Activated CD8-positive, alpha-beta memory T cell treated with anti-CD3 and anti-CD28 coated beads, Interleukin-2, amount 50 U/mL, for 24 hours (primary cell): ENCODE results near the gene RFTN1.

Experiments
- DNase-seq: peaks from one replicate; pipeline ENCODE4 v3.0.0-alpha.2; 2020; ENCODE audit errors: extremely low read depth

The RFTN1 gene

DNA sequence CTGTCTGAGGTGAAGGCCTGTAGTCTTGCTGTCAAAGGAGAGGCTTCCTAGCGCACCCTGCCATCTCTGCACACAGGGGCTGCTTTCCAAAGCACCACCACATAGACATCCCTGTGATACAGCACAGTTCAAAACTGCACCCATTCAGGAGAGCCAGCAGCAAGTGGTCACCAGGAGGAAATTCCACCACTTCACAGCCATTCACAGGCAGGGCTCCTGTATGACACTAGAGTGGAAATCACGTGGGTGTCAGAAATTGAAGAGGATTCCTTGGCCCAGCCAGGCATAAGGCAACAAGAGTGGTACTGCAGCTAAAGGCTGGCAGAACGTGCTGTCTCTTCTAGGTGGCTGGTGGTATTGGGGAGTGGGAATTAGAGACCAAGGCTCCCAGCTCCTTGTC lies 102.8 kb downstream of the RFTN1 start:
- no peak for DNase-seq

DNA sequence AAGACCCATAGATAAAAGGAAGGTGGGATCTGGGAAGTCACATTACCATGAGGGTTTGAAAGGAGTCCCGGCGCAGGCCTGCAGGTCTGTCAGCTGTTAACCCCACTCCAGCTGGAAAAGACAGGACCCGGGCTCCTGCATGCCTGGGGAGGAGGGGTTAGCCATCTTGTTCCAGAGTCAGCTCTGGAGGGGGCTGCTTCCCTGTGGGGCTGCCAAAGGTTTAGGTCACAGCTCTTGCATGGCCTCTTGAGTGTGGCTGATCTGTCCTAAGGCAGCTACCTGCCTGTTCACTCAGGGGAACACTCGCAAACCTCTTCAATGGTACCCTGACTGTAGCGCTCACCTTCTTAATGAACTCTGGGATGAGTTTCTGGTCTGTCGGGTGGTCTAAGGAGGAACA lies 104.5 kb downstream of the RFTN1 start:
- no peak for DNase-seq

DNA sequence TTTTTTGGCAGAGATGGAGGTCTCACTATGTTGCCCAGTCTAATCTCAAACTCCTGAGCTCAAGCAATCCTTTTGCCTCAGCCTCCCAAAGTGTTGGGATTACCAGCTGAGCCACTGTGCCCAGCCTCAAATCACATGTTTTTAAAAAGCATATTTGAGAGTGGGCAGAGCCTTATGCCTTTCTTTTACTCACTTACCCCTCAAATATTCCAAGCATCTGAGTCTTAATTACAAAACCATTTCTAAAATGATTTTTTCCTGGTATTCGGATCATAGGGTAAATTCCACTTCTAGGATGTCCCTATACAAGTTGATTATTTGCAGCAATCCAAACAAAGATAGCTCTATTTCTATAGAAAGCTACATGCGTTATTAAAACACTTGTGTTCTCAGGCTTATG lies 106.1 kb downstream of the RFTN1 start:
- no peak for DNase-seq

DNA sequence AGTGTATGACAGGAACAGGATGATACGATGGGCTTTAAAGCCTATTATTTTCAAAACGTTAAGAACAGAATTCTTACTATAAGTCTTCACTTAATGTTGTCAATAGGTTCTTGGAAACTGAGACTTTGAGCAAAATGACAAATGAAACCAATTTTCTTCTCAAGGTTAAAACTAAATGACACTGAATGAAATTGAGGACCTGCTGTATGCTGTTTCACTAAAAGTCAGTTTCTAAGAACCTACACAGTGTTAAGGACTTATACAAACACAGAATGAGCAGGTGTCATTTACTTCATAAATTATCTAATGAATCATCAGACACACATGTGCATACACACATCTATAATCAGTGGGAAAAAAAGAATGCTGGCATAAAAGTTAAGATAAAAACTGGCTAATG lies 106.9 kb downstream of the RFTN1 start:
- no peak for DNase-seq

DNA sequence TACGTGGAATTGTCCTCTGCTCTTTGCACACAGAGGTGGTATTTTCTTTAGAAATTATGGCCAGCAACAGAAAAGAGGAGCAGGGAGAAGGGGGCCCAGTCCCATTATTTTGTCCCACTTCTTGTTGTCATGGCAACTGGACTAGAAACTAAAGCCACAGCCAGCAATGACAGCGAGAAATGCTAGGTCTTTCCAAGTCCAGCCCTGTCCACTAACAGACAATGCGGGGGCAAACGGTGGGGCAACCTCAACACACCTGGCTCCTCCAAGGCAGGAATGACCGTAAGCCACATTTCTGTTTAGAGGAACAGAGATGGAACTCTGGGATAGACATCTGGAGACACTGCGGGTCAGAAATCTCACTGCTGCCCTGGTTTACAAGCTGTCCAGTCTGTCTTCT lies 107.3 kb downstream of the RFTN1 start:
- no peak for DNase-seq

DNA sequence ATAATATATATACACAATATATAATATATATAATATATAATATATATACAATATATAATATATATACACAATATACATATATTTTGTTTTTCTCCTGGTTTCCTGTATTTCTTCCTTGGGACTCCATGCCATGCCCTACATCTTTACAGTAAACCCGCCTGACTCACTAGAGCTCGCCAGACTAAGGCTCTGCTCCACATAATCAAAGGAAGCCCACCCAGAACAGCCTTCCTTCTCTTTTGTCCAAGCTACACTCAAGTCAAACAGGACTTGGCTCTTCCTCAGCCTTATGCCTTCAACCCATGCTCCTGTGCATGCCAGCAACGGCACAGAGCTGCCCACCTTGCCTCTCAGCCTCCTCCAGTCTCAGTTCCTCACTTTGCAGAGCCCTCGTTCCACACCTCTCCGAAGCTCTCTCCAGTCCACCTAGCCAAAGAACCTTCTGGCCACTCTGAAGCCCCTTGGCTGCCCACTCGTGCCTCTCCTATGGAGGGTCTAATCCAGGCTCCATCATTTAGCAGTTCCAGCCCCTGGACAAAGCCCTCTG lies 109.1 kb downstream of the RFTN1 start:
- no peak for DNase-seq

DNA sequence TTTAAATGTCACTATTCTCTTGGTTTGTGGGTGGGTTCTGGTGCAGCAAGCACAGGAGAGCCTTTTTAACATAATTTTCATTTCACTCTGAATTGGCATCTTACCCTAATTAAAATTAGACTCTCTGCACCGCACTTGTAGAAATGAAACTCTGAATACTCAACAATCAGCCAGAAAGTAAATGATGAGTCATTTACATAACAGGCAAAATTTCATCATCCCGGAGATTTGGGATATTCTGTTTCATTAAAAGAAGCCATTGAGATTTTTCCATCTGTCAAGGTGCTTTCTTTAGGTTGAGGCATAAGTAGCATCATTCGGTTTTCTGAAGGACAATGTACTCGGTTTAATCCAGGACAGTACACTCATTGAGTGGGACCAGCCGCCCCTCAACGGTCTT lies 111.0 kb downstream of the RFTN1 start:
- DNase-seq, result no peak

DNA sequence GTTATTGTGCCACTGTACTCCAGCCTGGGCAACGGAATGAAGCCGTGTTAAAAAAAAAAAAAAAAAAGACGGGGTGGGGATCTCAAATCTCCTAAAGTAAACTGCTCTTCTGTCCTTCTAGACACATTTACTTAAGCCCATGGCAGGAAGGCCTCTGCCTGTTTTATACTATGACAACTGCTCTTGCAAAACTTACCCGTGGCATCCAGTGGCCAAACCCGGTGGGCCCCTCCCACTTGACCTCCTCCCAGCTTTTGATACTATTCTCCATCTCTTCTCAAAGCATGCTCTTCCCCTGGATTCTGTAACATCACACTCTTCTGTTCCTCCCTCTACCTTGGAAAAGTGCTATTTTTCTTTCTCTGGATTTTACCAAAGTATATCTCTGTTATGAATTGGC lies 112.2 kb downstream of the RFTN1 start:
- DNase-seq, result no peak

DNA sequence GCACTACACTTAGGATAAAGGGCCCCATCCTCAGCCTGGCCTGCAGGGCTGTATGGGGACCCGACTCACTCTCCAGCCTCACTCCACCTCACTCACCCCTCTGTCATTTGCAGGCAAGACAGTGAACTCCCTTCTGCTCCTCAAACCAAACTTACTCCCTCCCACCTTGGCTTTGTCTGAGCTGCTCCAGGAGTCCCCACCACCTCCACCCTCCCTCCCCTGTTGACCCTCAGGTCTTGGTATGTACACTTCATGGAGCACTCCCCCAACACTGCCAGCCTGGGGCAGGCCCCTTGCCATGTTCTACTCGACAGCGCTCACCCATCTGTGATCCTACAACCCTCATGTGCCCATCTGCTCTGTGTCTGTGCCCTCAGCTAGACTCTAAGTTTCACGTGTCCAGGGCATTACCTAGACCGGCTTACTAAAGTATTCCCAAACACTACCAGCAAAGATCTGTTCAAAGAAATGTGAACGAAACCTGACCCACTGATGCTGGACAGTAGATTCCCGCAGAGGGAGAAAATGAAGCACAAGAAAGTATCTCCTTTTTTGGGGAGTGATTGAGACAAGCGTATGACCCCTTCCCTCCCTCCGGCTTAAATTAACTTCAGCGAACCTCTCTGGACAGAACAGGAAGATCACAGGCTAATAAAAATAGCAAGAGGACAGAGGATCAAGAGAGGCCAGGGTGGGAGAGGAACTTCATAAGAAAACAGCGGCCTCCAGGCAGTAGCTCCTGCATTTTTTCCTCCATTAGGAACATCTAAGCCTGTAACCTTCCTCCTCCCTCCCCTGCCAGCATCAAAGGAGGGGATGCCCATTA lies 113.2 kb downstream of the RFTN1 start:
- no peak for DNase-seq

DNA sequence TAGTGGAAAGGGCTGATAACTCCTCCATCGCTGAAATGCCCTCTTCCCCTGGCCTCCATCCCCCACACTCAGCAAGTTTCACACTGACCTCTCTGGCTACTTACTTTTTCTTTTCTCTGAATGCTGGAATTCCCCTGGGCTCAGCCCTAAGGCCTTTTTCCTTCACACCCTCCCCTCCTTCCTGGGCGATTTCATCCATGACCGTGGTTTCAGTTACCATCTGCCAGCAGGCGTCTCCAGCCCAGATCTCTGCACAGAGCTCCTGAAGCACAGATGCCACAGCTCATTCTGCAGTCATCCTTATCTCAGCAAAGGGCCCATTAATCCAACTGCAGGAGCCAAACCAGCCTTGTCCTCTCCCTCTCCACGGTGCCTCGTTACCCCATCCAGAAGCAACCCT lies 114.0 kb downstream of the RFTN1 start:
- DNase-seq, result no peak

DNA sequence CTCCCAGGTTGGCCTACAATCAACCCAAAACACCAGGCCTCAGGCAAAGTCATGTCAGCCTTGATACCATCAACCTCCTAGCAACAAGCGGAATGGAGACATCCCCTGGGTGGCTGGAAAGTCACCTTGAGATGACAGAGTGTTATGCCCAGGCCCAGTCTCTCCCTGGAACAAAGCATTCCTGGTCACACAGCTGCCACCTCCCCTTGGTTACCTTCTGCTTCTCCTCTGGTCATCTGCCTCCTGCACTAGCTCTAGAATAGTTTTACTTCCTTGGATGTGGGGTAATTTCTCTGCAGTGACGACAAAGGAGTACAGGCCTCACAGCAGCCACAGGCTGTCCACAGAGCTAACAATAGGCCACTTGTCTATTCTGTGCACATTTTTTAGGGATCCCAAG lies 114.9 kb downstream of the RFTN1 start:
- DNase-seq, result no peak

DNA sequence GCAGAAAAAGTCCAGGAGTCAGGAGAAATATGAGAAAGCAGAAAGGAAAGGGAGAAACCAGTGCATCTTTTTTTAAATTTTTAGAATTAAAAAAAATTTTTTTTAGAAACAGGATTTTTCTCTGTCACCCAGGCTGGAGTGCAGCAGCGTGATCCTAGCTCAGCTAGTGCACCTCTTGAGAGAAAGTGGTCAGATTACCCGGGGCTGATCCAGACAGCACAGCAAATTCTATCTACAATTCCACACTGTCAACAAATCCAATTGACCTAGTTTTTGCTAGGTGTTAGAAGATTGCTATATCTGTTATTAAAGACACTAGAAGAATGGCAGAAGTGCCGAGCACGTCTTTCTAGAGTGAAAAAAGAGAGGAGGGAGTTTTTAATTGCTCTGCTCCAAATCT lies 117.3 kb downstream of the RFTN1 start:
- no peak for DNase-seq

DNA sequence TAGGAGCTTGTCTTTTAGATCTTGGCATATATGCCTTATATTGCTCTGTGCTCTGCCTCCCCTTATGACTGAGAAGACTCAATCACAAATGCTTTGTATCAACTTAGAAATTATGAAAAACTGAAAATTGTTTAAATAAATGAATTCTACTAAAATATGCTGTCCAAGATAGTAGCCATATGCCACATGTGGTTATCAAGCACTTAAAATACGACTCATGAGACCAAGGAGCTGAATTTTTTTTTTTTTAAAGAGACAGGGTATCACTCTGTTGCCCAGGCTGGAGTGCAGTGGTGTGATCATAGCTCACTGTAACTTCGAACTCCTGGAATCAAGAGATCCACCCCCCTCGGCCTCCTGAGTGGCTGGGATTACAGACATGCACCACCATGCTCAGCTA lies 118.3 kb downstream of the RFTN1 start:
- DNase-seq, result no peak

DNA sequence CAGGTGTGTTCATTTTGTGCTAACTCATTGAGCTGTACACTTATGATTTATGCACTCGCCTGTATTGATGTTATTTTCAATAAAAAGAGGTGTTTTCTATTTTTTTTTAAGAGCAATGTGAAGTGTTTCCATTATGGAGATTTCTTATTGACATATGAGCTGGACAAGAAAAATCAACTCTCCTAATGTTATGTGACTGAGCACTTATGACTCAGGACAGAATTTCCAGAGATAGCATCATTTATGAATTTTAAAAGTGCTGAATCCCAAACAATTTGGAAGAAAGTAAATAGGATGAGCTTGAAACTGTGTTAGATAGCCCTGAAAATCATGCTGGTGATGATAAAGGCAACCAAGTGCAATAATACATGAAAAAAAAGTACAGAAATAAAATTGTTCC lies 118.9 kb downstream of the RFTN1 start:
- DNase-seq, result no peak

DNA sequence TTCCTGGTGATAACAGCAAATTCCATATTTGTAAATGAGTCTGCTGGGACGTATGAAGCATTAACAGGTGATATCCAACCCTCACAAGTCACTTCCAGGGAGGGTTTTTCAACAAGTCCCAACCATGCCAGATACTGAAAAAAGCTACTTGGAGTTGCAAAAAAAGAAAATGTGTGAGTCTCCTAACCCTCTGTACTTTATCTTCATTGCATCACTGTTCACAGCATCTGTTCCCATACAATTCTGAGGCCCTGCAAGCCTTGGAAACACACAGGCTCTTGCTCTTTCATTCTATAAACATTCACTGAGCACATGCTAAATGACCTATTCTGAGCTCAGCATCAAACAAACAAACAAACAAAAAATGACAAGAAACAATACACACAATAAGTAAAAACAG lies 120.8 kb downstream of the RFTN1 start:
- no peak for DNase-seq

DNA sequence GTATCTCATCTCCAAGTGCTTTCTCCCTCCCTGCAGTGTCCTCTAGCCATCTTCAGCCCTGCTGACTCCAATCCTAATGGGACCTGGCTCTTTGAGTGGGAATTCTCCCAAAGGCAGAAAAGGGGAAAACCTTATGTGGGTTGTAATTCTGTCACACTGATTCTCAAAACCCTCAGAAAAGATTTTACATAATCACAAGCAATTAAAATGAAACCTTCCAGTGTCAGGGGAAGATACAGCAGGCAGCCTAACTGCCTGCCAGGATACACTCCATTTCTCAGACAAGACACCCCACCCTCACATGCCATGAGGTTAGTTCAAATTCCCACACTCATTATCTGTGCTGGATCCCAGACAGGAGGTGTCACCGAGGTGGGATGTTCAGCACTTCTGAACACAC lies 121.4 kb downstream of the RFTN1 start:
- DNase-seq, result no peak

DNA sequence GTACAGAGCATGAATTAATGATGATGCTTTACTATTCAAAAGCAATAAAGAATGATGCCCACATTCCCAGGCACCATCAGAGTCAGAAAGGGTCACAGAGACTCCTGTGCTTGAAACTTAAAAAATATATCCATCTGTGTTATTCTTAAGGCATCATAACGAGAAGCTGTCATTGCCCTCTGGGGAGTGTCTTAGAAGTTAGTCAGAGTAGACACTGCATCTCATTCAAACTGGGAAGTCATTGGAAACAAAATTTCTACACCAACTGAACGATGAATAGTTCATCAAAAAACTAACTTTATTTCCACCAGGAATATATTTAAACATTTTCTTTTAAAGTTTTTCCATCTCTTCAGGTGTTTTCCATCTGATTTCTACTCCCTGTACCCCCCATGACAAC lies 122.9 kb downstream of the RFTN1 start:
- DNase-seq, result no peak

DNA sequence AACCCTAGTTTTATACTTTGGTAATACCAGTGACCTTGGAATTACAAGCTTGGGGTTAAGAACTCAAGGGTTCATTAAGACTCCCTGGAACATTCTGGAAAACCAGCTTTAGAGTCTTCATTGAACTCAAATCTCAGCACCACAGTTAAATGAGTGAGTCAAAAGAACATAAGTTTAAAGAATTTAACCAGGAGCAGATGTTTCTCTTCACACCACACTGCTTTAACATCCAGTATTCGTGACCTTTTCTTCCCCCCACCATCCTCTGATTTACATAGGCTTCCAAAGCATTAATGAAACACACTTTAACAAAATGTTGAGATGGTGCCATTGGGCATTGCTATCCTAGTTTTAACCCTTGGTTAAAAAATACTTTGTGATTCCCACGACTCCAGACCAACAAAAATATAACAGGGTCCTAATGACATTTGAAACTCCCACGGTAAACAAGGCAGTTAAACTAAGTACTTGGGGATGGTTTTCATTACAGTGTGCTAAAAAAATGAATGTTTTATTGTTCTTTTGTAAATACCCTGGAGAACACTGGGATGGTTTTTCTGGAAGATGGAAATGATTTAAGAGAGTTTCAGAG lies 124.6 kb downstream of the RFTN1 start:
- DNase-seq, result no peak

DNA sequence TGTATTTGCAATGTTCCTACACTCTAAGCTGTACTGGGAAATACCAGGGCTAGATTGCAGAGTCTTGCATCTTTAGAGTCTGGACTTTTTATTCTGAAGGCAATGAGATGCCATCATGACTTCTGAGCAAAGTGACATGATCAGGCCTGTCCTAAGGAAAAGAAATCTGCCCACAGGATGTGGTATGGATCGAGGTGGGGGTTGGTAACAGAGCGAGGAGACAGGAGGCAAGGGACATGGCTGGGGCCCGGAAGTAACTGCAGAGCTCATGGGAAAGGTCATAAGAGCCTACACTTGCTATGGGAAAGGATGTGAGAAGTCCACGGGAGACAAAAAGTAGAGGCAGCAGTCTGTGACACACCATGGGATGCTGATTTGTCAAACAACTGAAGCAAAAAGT lies 126.9 kb downstream of the RFTN1 start:
- no peak for DNase-seq

DNA sequence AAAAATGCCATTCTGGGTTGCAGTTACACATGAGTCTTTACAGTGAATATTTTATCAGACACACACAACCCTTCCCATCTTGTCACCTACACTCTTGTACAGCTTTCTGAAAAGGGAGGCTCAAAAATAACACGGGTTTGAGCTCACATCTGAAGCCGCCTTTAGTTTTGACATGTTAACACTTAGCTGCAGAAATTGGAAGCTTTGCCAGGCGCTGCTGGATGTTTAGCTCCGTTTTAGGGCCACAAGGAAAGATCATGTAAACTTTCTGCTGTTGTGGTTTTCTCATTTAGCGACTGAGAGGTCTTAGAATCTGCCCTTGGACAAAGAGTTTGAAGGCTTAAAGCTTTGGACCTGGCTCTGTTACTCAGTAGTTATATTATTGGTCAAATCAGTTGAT lies 128.3 kb downstream of the RFTN1 start:
- no peak for DNase-seq

DNA sequence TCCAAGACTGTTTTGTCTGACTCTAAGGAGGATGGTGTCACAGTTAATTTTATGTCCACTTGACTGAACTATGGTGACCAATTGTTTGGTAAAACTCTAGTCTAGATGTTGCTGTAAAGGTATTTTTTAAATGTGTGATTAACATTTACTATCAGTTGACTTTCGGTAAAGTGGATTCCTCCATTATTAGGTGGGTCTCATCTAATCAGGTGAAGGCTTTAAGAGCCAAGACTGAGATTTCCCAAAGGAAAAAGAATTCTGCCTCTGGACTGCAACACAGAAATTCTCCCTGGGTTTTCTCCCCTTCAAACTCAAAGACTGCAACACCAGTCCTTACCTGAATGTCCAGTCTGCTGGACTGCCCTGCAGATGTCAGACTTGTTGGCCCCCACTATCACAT lies 129.6 kb downstream of the RFTN1 start:
- DNase-seq, result no peak

DNA sequence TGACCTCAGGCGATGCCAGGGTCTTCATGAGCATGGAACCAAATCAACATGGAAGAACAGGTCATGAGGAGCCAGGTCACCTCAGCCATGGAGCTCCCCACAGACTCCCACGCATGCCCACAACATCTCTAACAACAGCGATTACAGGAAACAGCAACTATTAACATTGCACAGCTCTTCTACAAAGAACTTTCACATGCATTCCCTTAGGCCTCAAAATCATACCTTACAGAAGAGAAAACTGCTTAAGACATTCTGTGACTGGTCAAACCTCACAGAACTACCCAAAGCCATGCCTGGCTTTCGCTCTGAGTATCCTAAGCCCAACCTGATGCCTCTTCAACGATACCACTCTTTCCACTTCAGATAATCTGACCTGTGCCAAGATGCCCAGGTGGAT lies 130.7 kb downstream of the RFTN1 start:
- DNase-seq, result no peak

DNA sequence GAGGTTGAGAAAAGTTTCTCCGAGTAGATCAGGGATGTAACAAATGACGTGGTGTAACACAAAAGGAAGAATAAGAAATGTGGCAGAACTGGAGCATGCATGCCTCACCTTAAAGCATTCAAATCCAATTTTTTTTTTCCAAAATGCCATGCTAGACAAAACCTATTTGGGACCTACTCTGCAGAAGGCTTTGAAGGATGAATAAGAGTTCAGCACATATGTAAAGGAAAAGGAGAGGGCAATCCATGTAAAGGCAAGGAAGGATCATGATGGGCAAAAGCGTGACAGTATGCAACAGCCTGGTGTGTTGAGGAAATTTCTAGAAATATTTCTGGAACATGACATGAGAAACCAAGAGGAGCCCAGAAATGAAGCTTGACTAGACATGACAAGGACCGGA lies 132.1 kb downstream of the RFTN1 start:
- no peak for DNase-seq

DNA sequence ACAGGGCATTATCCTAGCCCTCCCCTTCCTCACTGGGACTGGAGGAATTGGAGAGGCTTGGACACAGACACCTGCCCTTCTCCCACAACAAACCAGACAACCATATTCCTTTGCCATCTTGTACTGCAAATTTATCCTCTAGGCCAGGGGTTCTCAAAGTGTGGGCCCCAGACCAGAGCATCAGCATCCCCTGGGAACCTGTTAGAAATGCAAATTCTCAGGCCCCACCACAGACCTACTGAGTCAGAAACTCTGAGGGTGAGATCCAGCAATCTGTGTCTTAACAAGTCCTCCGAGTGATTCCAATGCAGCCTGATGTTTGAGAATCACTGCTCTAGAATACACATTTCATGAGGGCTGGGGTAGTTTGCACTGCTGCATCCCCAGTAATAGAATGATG lies 133.1 kb downstream of the RFTN1 start:
- DNase-seq, result no peak
